ENCODE data around the gene TMEM121.

- TF ChIP-seq CTCF (IDR thresholded peaks at IDR 0.05) (no peak), EZH2 (IDR thresholded peaks at IDR 0.05; ENCODE audit: borderline replicate concordance, insufficient read depth, low read depth, low read length, poor library complexity, severe bottlenecking) (no peak)
Observed at GRCh38 chr14:105479431-105480158, 46.8 kb upstream of the TMEM121 start.
